HG03066 (cell line): ENCODE results near the gene INTS3.
"Not testable (repeated sequence)": the region's sequence is repeated elsewhere in the genome, so short reads cannot be mapped to it uniquely, and the experiment has no call there.

Experiments
- ATAC-seq: cut with Tn5 transposase; IDR thresholded peaks from one replicate; pipeline ENCODE4 v1.9.1; 2021; ENCODE audit warnings: low read depth; ENCODE audit not compliant: unreplicated experiment

INTS3 gene

DNA sequence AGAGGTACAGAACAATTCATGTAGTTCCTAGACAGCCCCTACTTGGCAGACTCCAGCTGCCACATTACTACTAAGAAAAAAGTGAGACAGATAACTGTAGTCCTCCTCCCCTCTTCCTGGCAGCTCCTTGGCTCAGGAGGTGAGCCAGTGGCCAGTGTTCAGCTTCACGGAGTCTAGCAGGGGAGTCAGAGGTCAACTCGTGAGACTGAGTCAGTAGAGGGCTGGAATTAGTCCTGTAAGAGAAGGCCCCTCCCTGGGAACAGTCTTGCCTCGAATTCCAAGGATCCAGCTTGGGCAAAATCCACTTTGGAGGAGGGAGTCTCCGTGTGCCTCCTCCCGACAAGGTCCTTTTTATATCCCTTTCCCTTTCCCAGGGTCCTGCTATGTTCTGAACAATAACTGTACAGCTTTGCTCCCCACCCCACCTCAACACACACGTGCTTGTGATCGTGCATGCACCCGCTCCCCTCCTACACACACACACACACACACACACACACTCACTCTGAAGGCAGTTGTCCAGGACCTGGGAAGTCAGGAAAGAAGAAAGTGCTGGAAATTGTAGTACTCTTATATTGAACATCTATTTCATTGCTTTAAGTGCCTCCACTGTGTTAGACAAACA is 24.8 kb downstream of the INTS3 start:
- no peak for ATAC-seq

- ATAC-seq = no peak
Measured at GRCh38 chr1:153754266-153754665, 26.4 kb downstream of the INTS3 start.

DNA sequence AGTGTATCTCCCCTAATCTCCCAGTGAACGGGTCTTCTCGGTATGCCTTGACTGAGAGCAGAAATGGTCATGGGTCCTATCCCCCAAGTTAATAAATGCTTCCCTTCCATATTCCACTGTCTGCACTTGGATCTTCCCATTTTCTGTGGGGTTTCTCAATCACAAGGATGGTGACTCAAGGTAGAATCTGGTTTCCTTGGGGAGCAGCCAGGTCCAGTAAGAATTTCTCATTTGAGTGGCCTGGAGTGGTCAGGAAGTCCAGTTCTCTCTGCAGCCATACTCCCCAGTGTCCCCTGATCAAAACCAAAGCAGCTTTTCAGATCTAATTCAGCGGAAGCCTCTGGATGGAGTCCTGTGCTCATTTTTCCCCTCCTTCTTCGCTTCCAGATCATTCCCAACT is 32.6 kb downstream of the INTS3 start:
- no peak for ATAC-seq

DNA sequence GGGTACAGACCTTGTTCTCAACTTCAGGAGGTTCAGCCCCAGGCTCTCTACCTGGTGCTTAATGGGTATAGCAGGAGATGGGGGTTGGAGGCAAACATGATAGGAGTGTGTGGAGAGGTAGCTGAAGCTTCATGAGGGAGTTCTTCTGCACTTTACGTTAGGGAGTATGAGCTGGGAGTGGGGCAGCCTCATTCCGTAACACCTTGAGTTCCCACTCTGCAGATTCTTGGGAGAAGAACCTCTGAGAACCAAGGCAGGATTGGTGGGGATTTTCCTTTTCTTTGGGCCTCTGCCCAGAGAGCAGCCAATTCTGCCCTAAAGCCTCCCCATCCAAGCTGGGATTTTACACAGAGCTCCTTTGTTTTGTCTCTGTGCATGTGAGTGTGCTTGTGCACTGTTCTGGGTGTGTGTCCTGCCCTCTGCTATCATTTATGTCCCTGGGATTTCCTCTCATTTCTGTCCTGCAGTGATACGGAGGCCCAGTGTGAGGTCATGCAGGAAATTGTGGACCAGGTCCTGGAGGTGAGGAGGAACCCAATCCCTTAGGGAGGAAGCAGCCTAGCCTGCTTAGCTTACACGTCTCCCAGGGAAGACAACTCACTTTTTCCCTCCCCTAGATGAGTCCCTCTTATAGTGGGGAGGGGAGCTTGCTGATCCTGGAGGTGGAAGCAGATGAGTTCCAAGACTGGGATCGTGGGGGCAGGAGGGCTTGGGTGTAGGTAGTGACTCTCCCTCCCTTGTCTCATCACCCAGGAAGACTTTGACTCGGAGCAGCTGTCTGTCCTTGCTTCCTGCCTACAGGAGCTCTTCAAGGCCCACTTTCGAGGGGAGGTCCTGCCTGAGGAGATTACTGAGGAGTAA is 35.7 kb downstream of the INTS3 start:
- no peak for ATAC-seq

GRCh38 chr1:153764310-153764709 is 36.5 kb downstream of the INTS3 start:
- no peak for ATAC-seq

DNA sequence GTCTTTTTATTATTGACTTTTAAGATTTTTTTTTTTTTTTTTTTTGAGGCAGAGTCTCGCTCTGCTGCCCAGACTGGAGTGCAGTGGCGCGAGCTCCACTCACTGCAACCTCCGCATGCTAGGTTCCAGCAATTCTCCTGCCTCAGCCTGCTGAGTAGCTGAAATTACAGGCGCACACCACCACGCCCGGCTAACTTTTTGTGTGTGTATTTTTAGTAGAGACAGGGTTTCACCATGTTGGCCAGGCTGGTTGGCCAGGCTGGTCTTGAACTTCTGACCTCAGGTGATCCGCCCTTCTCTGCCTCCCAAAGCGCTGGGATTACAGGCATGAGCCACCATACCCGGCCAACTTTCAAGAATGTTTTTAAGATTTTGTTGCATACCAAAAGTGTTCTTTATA is 38.8 kb downstream of the INTS3 start:
- ATAC-seq = not testable (repeated sequence)

GRCh38 chr1:153767519-153767918 is 39.7 kb downstream of the INTS3 start:
- no peak for ATAC-seq

GRCh38 chr1:153768316-153769181 is 40.7 kb downstream of the INTS3 start:
- no peak for ATAC-seq

DNA sequence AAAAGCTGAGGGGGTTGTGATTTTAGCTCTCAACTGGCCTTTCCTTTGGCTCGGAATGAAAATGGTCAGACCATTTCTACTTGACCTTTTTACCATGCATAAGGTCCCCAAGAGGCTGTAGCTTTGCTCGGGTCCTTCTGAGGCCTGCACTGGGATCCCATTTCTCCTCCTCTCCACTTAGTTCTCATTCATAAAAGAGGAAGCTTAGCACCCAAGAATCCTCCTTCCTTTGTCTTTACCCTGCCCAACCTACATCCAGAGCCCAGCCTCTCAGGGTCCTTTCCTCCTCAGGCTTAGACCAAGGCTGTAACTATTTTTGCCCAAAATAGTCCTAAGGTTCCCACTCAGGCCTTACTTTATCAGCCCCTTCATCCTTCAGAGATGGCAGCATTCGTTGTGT is 41.4 kb downstream of the INTS3 start:
- no peak for ATAC-seq

- no peak for ATAC-seq
Measured at GRCh38 chr1:153770797-153771196, 42.9 kb downstream of the INTS3 start.

DNA sequence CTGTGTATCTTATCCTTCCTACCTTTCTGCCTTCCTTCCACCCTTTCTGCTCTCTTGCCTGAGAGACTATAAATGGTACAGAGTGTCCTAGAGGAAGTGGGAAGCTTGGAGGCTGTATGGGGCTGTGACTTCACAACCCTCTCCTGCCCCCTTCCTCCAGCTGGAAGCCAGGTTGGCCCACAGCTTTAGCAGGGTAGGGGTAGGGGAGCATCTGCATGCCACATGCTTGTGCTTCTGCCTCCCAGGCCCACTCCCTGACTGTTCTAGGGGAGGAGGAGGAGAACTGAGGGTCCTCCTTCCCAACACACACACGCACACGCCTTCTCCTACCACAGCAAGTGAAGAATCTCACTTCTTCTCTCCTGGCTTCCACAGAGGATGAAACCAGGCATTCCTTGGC is 43.4 kb downstream of the INTS3 start:
- ATAC-seq = no peak

DNA sequence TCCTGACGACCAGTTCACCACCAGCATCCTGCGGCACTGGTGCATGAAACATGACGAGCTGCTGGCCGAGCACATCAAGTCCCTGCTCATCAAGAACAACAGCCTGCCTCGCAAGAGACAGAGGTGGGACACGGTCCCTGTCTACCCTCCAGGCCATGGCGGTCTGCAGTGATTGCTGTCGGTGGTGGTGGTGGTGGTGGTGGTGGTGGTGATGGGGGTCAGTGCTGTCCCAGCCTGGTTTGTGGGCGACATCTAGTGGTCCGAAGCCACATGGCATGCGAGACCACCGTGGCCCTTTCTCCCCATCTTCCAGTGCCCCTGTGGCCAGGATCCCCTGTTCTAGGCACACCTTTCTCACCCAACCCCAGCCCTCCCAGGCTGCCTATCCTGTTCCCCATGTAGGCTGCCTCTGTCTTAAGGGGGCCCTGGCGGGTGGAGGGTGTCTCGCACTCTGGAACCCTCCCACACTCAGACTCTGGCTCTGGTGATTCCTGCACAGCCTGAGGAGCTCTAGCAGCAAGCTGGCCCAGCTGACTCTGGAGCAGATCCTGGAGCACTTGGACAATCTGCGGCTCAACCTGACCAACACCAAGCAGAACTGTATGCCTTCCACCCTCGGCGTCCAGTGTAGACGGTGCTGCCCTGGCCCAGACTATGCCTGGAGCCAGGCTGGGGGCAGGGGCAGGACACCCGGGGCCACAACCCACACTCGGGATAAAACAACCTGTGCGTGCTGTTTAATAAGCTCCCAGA is 44.2 kb downstream of the INTS3 start:
- no peak for ATAC-seq

DNA sequence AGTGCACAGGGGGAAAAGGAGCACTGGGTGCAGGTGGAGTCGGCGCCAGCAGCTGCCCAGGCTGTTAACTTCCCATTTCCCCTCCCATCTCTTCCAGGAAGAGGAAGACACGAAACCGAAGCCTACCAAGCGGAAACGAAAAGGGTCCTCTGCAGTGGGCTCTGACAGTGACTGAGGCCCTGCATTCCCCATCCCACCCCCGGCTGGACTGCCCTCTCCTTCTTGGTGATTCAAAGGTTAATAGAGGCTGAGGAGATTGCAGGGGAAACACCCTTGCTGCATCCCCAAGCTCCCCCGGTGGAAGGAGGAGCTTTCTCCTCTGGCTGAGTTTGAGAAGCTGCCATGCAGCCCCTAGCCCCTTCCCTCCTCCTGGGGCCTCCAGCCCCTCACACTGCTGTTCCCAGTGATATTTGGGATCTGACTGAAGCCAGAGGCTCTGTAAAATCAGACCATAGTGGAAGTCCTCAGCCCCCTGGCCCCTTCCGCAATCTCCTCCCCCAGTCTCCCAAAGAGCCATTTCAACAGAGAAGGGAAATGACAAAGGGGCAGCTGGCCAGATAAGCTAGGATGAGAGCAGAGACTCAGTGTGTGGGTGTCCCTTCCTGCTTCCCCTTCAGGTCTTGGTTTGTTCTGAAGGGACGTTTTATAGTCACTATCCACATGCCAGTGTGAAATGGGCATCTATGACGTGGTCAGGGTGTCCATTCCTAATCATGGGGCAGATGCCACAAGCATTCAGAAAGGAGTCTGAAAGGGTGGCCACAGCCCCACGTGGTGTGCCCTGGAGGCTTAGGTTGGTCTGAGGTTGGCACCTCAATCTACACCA is 45.5 kb downstream of the INTS3 start:
- ATAC-seq = no peak

DNA sequence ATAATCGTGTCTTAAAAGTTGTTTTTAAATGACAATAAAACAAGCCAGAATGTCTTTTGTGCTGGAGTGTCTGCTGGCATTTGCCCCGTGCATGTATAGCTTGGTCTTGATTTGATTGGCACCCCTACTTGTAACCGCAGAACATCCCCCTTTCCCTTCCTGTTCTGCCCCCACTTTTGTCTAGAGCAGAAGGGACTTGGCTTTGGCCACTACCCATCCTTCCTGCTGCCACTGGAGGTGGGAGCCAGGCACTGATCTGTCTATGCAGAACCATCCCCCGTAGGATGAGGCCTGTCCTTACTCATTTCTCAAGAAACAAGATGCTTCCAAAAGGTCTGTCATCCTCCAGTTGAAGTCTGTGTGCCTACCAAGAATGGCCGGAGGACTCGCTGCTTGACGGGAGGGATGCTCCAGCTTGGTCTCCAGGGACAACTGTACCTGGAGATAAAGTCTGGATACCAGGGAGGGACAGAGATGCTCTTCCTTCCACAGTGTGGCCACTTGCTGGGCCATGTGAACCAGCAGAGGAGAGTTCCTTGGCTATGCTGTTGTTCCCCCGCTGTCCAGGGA is 46.3 kb downstream of the INTS3 start:
- ATAC-seq = no peak

- peak; percentile 16 for ATAC-seq
Measured at GRCh38 chr1:153774780-153775457, 47.1 kb downstream of the INTS3 start, which contains the start of gene SLC27A3. Gene SLC27A3 (plus strand): TSS chr1:153775407. CDS start chr1:153775498, 91 bp downstream.

DNA sequence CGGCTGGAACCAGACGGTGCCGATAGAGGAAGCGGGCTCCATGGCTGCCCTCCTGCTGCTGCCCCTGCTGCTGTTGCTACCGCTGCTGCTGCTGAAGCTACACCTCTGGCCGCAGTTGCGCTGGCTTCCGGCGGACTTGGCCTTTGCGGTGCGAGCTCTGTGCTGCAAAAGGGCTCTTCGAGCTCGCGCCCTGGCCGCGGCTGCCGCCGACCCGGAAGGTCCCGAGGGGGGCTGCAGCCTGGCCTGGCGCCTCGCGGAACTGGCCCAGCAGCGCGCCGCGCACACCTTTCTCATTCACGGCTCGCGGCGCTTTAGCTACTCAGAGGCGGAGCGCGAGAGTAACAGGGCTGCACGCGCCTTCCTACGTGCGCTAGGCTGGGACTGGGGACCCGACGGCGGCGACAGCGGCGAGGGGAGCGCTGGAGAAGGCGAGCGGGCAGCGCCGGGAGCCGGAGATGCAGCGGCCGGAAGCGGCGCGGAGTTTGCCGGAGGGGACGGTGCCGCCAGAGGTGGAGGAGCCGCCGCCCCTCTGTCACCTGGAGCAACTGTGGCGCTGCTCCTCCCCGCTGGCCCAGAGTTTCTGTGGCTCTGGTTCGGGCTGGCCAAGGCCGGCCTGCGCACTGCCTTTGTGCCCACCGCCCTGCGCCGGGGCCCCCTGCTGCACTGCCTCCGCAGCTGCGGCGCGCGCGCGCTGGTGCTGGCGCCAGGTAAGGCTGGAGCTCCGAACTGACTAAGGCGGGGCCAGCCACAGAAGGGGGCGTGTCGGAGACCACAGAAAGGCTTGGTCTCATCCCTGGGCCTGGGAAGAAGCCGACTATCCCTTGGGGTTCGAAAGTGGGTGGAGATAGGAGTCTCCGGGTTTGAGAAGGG is 47.8 kb downstream of the INTS3 start:
- peak; percentile 48 for ATAC-seq

- ATAC-seq = no peak
Measured at GRCh38 chr1:153776352-153776751, 48.5 kb downstream of the INTS3 start.
